ENCODE data around the gene TCF7L2.

GRCh38 chr10:112949875-112950507, at the start of gene TCF7L2:
- TF ChIP-seq, protein P1, sequence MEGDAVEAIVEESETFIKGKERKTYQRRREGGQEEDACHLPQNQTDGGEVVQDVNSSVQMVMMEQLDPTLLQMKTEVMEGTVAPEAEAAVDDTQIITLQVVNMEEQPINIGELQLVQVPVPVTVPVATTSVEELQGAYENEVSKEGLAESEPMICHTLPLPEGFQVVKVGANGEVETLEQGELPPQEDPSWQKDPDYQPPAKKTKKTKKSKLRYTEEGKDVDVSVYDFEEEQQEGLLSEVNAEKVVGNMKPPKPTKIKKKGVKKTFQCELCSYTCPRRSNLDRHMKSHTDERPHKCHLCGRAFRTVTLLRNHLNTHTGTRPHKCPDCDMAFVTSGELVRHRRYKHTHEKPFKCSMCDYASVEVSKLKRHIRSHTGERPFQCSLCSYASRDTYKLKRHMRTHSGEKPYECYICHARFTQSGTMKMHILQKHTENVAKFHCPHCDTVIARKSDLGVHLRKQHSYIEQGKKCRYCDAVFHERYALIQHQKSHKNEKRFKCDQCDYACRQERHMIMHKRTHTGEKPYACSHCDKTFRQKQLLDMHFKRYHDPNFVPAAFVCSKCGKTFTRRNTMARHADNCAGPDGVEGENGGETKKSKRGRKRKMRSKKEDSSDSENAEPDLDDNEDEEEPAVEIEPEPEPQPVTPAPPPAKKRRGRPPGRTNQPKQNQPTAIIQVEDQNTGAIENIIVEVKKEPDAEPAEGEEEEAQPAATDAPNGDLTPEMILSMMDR (conservative IDR thresholded peaks at IDR 0.05 in 1 of 2, IDR thresholded peaks at IDR 0.05 in 1 of 2; ENCODE audit: extremely low read depth in 1 of 2, insufficient read depth in 1 of 2, low read depth in 1 of 2, low read length in 2 of 2) = no peak
- TF ChIP-seq EZH2 (IDR thresholded peaks at IDR 0.05; ENCODE audit: borderline replicate concordance, low read length) = no peak

Data from mammary epithelial cell (primary cell).